Activated CD8-positive, alpha-beta memory T cell treated with anti-CD3 and anti-CD28 coated beads, Interleukin-2, amount 50 U/mL, for 4 hours (primary cell): ENCODE data around the gene NXPE1.

Experiments
- DNase-seq: peaks from one replicate; pipeline ENCODE4 v3.0.0-alpha.2; 2020

NXPE1 gene

GRCh38 chr11:114562166-114562916 lies 2.7 kb upstream of the NXPE1 start:
- DNase-seq, result no peak

GRCh38 chr11:114556135-114556534 lies 3.5 kb downstream of the NXPE1 start:
- DNase-seq, result no peak

- DNase-seq, result no peak
These were observed 6.0 kb downstream of the NXPE1 start for GRCh38 chr11:114553642-114554041.

- no peak for DNase-seq
These were observed 8.6 kb downstream of the NXPE1 start for GRCh38 chr11:114551060-114551459.

- DNase-seq, result no peak
These were observed 34.0 kb downstream of the NXPE1 start for GRCh38 chr11:114525682-114526081.

GRCh38 chr11:114524122-114524521 lies 35.6 kb downstream of the NXPE1 start:
- DNase-seq, result no peak

GRCh38 chr11:114522818-114523217 lies 36.9 kb downstream of the NXPE1 start:
- DNase-seq, result no peak

GRCh38 chr11:114511538-114511937 lies 48.1 kb downstream of the NXPE1 start:
- DNase-seq, result no peak

GRCh38 chr11:114511079-114511478 lies 48.6 kb downstream of the NXPE1 start:
- DNase-seq, result no peak

GRCh38 chr11:114501901-114502300 lies 57.8 kb downstream of the NXPE1 start:
- DNase-seq, result no peak

- no peak for DNase-seq
These were observed 59.9 kb downstream of the NXPE1 start for GRCh38 chr11:114499756-114500155.

GRCh38 chr11:114496915-114497314 lies 62.8 kb downstream of the NXPE1 start:
- no peak for DNase-seq

- no peak for DNase-seq
These were observed 75.8 kb downstream of the NXPE1 start for GRCh38 chr11:114483929-114484328.

- no peak for DNase-seq
These were observed 77.6 kb downstream of the NXPE1 start for GRCh38 chr11:114482114-114482513.

- no peak for DNase-seq
These were observed 80.3 kb downstream of the NXPE1 start for GRCh38 chr11:114479331-114479730.

GRCh38 chr11:114478768-114479167 lies 80.9 kb downstream of the NXPE1 start:
- DNase-seq, result no peak

GRCh38 chr11:114478001-114478410 lies 81.7 kb downstream of the NXPE1 start:
- DNase-seq, result no peak

- DNase-seq, result no peak
These were observed 87.0 kb downstream of the NXPE1 start for GRCh38 chr11:114472661-114473060.
